ENCODE results near the gene CAV1. TPM values are rescaled to one million over a fixed set of nuclear protein-coding genes. Genes with fewer than 3 reads are reported as not detected.

CAV1 gene
- total and polyA plus RNA-seq, 2 of the 4 experiments (the other 2 are of a cell fraction): 1,592 to 1,808 TPM

- Histone ChIP-seq H2AFZ (replicated peaks; ENCODE audit: low read length, poor library complexity) (no peak overlapping the region), H3K18ac (ENCODE audit: low read depth, low read length) (peak overlapping the region; percentile 49; the same call in 1 of the 2 replicates), H2BK20ac (ENCODE audit: low read depth, low read length) (0 out of 2 replicates have a peak overlapping the region, but pooled peaks have one; percentile 89), H3K14ac (replicated peaks; ENCODE audit: low read depth, low read length) (no peak overlapping the region), H3K4me2 (ENCODE audit: low read depth, low read length) (no peak overlapping the region), H2BK120ac (ENCODE audit: low read depth, low read length) (peak overlapping the region; percentile 42; the same call in 1 of the 2 replicates), H3K23ac (ENCODE audit: low read depth, low read length) (no peak overlapping the region), H3K36me3 (ENCODE audit: control insufficient read depth, insufficient read depth, low read length) (no peaks in the 10 kb centered on the region), H3K4me3 (ENCODE audit: insufficient read depth, low read depth, low read length) (no peak overlapping the region), H3K9me3 (ENCODE audit: control insufficient read depth, insufficient read depth, low read length) (no peaks in the 10 kb centered on the region), H3K9ac (ENCODE audit: low read depth, low read length) (no peak overlapping the region), H4K91ac (ENCODE audit: insufficient read depth, low read depth, low read length) (peak overlapping the region; percentile 47; the same call in 1 of the 2 replicates), H4K8ac (ENCODE audit: low read depth in 2 of 2, low read length in 2 of 2) (peak overlapping the region in 1 of 2 experiments; percentile 22; a peak in 1 of 4 replicates), H3K79me1 (ENCODE audit: low read depth in 1 of 2, low read length in 2 of 2) (peaks cover 4 to 17% of the 10 kb centered on the region in 2 experiments; a peak in 2 of 4 replicates), H3K56ac (ENCODE audit: extremely low read depth, insufficient read depth, low read length) (no peak overlapping the region), H4K5ac (ENCODE audit: low read depth, low read length) (no peak overlapping the region; the same call in 1 of the 2 replicates), H2BK5ac (ENCODE audit: low read depth, low read length, poor library complexity, severe bottlenecking) (peak overlapping the region; percentile 85), H3K4me1 (ENCODE audit: control insufficient read depth, insufficient read depth, low read length) (peaks cover 20% of the 10 kb centered on the region), H3K4ac (ENCODE audit: low read depth, low read length) (no peak overlapping the region), H2AK5ac (ENCODE audit: low read depth, low read length) (no peak overlapping the region), H3K27me3 (ENCODE audit: control insufficient read depth, insufficient read depth, low read length) (no peaks in the 10 kb centered on the region), H3K27ac (ENCODE audit: insufficient read depth, low read length) (no peak overlapping the region), H3K9me1 (ENCODE audit: insufficient read depth, low read length) (peaks cover 14% of the 10 kb centered on the region), H2AK9ac (replicated peaks; ENCODE audit: low read depth, low read length, poor library complexity) (no peak overlapping the region), H2BK15ac (ENCODE audit: low read depth, low read length) (no peak overlapping the region; the same call in 1 of the 3 replicates), H4K20me1 (ENCODE audit: insufficient read depth, low read length) (no peaks in the 10 kb centered on the region)
- no TSS peak for BruUV-seq (replicated peaks)
- ATAC-seq (ENCODE audit: low read depth) (no peak), DNase-seq (no peak)
- dilution Hi-C loops (cut with HindIII; ENCODE audit: low sequenced_read_pairs, unreplicated experiment) (no loop called here), intact Hi-C loops (cut with micrococcal nuclease) (no loop called here), in situ Hi-C loops (cut with MboI; ENCODE audit: low sequenced_read_pairs) (no loop called here)
- POLR2A ChIA-PET (ENCODE audit: unreplicated experiment): interaction anchor here (0.6 kb wide), 1 partner anchor 45 kb away, joined by 4 read pairs; no protein-coding TSS in a partner anchor
- TF ChIP-seq NFE2L2 (IDR thresholded peaks at IDR 0.05; ENCODE audit: low read depth, low read length): no peak
- no peak for TF ChIP-seq CEBPB (IDR thresholded peaks at IDR 0.05; ENCODE audit: low read depth, low read length)
- TF ChIP-seq FOS (IDR thresholded peaks at IDR 0.05; ENCODE audit: low read depth, low read length): no peak
- TF ChIP-seq USF2 (IDR thresholded peaks at IDR 0.05; ENCODE audit: low read depth, low read length): no peak
- no peak for TF ChIP-seq CTCF (conservative IDR thresholded peaks at IDR 0.05; ENCODE audit: low read depth, low read length)
- no peak for TF ChIP-seq POLR2A (IDR thresholded peaks at IDR 0.05; ENCODE audit: low read depth, low read length)
- no peak for TF ChIP-seq MAZ (IDR thresholded peaks at IDR 0.05; ENCODE audit: borderline replicate concordance, low read depth, low read length)
- no peak for TF ChIP-seq MAFK (IDR thresholded peaks at IDR 0.05; ENCODE audit: low read depth, low read length)
- no peak for TF ChIP-seq ELK1 (IDR thresholded peaks at IDR 0.05; ENCODE audit: borderline replicate concordance, low read depth, low read length)
- WGBS, 2 experiments (ENCODE audit: extremely low coverage in 2 of 2, insufficient read length in 1 of 2): no CpG with 5 or more reads among the region's 3 CpGs
- CTCF ChIA-PET: interaction anchor here (1.1 to 1.3 kb wide), 2 partner anchors 20 to 365 kb away, joined by 3 to 4 read pairs; no protein-coding TSS in a partner anchor
Measured at GRCh38 chr7:116572036-116572435, 47.2 kb downstream of the CAV1 start.
